Upper lobe of left lung (tissue), 4 donors: Measurements from ENCODE around the gene CCNI2.

Experiments
- EP300 ChIP-seq, 4 donors: sonication (generic); formaldehyde crosslinking; IDR thresholded peaks; one replicate each; pipeline ENCODE4 v1.5.1; 2017; ENCODE audit warnings: antibody characterized with exemption in 4 of 4, control low read depth in 2 of 4
- POLR2A ChIP-seq, 4 donors: fragments of 450-650 bp; IDR thresholded peaks; one replicate each; pipeline ENCODE4 v1.5.1; 2016 to 2017; ENCODE audit warnings: antibody characterized with exemption in 4 of 4, mild to moderate bottlenecking in 2 of 4
- POLR2AphosphoS5 ChIP-seq, 2 donors: sonication (generic); formaldehyde crosslinking; IDR thresholded peaks; one replicate each; pipeline ENCODE4 v1.5.1; 2017; ENCODE audit warnings: antibody characterized with exemption in 2 of 2
- TF ChIP-seq, protein P1 (sequence below), 6 experiments: fragments of 450-650 bp in 4 of 6; fragments of 200-600 bp in 2 of 6; sonication (generic) in 2 of 6; IDR thresholded peaks; one replicate each; pipeline ENCODE4 v1.5.1; 2016 to 2019; ENCODE audit warnings: antibody characterized with exemption in 6 of 6

DNA sequence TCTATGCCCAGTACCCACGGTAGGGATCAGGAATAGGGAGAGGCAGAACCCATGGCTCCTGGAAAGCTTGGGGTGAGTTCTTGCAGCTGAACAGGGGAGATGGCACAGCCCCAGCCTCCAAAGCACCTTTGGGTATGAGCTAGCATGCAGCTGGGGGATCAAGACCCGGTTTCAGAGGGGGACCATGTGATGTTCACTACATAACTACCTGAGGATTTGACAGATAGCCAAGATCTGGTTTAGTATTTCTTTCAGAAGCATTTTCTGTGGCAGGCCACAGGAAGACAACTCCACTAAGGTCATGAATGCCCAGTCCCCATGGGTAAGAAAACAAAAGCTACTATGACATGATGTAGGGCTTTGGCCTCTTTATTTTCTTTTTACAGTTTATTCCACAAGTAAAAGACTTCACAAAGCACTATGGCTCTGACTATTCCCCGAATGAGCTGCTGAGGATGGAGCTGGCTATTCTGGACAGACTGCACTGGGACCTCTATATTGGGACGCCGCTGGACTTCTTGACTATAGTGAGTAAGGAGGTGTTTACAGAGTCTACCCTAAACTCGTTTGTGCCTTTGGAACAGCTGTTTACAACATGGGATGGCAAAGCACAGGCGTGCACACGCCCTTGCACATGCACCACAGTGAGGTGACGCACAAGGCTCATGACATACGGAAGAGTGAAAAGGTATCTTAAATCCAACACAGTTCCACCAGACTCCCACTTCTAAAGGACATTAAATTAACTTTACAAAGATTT lies 3.4 kb downstream of the CCNI2 start:
- TF ChIP-seq, protein P1, sequence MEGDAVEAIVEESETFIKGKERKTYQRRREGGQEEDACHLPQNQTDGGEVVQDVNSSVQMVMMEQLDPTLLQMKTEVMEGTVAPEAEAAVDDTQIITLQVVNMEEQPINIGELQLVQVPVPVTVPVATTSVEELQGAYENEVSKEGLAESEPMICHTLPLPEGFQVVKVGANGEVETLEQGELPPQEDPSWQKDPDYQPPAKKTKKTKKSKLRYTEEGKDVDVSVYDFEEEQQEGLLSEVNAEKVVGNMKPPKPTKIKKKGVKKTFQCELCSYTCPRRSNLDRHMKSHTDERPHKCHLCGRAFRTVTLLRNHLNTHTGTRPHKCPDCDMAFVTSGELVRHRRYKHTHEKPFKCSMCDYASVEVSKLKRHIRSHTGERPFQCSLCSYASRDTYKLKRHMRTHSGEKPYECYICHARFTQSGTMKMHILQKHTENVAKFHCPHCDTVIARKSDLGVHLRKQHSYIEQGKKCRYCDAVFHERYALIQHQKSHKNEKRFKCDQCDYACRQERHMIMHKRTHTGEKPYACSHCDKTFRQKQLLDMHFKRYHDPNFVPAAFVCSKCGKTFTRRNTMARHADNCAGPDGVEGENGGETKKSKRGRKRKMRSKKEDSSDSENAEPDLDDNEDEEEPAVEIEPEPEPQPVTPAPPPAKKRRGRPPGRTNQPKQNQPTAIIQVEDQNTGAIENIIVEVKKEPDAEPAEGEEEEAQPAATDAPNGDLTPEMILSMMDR (IDR thresholded peaks at IDR 0.05), result no peak
- TF ChIP-seq POLR2AphosphoS5 (IDR thresholded peaks at IDR 0.05) (no peak), POLR2A (IDR thresholded peaks at IDR 0.05) (no peak), EP300 (IDR thresholded peaks at IDR 0.05) (no peak)
